LNCaP clone FGC (cell line): ENCODE data around the gene BHLHE41.

Source experiments
- DNase-seq: peaks from one replicate; pipeline ENCODE4 v3.0.0-alpha.2; 2011; ENCODE audit warnings: low read depth
- H3K4me3 ChIP-seq: 2 replicates; pipeline ENCODE4 v1.5.1; 2011; ENCODE audit warnings: mild to moderate bottlenecking, low read depth, low read length, control low read depth
- TF ChIP-seq, protein P1 (sequence below): IDR thresholded peaks from 2 replicates; pipeline ENCODE4 v1.5.1; 2012; ENCODE audit warnings: mild to moderate bottlenecking; ENCODE audit not compliant: control insufficient read depth, insufficient read depth; ENCODE audit errors: extremely low read depth

BHLHE41 gene

DNA sequence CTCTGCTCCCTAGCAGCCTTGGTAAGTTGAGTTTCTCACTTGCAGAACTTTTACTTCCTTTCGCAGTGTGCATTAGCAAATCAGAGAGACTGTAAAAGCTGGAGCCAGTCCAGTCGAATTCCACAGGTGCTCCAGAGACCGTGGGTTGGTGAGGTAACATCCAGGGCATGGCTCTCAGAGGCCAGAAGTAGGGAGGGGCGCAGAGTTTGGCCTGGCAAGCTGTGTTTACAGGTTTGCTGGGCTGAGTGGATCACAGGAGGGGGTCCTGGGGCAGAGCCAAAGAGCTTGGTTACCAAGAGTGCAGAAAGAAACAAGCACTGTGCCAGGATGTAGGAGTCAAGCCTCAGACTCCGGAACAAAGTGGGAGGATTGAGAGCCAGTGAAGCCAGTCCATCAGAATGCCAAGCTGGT is 10.2 kb upstream of the BHLHE41 start:
- no peak for DNase-seq
- TF ChIP-seq, protein P1, sequence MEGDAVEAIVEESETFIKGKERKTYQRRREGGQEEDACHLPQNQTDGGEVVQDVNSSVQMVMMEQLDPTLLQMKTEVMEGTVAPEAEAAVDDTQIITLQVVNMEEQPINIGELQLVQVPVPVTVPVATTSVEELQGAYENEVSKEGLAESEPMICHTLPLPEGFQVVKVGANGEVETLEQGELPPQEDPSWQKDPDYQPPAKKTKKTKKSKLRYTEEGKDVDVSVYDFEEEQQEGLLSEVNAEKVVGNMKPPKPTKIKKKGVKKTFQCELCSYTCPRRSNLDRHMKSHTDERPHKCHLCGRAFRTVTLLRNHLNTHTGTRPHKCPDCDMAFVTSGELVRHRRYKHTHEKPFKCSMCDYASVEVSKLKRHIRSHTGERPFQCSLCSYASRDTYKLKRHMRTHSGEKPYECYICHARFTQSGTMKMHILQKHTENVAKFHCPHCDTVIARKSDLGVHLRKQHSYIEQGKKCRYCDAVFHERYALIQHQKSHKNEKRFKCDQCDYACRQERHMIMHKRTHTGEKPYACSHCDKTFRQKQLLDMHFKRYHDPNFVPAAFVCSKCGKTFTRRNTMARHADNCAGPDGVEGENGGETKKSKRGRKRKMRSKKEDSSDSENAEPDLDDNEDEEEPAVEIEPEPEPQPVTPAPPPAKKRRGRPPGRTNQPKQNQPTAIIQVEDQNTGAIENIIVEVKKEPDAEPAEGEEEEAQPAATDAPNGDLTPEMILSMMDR, result no peak
- H3K4me3 ChIP-seq, result no peak overlapping the region

- TF ChIP-seq, protein P1, result no peak
- no peak for DNase-seq
- no peak overlapping the region for H3K4me3 ChIP-seq
These were observed 9.7 kb upstream of the BHLHE41 start for GRCh38 chr12:26134540-26134939.

DNA sequence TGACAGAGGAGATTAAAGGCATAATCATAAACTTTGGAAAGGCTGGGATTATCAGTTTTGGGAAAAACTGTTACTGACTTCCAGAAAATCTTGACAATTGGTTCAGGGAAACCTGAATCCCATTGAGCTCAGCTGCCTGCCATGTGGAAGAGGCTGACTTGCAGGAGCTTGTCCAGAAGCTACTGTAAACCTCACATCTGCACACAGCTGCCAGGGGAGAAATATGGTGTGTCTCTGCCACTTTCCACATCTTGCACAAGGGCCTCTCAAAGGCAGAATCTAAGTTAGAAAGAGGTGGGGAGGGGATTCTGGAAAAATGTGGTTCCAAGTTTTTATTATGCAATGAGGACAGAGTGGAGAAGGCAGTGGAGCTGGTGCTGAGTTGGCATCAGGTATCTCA is 8.7 kb upstream of the BHLHE41 start:
- DNase-seq, result no peak

GRCh38 chr12:26132866-26133265 is 8.0 kb upstream of the BHLHE41 start:
- TF ChIP-seq, protein P1, result no peak
- H3K4me3 ChIP-seq, result no peak overlapping the region
- DNase-seq, result no peak

More for the DNA sequence above, 8.7 kb upstream of the BHLHE41 start:
- TF ChIP-seq, protein P1, result no peak
- no peak overlapping the region for H3K4me3 ChIP-seq

DNA sequence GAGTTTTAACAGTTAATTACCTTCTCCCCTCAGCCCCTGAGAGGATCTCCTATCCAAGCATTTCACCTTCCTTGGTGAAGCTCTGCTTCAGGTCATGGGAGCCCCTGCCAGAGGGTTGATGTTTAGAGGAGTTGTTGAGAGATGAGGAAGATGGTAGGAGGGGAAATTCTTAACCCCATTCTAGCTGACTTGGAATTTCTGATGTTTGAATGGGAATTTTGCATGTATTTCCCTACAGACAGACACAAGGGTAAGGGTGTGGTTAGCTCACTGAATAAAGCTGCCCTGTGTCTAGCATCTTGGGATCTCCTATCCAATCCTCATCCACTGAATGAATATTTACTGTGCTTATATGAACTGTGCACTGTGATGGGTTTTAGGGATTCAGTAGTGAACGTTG is 7.1 kb upstream of the BHLHE41 start:
- DNase-seq, result no peak
- TF ChIP-seq, protein P1, result no peak
- no peak overlapping the region for H3K4me3 ChIP-seq

- H3K4me3 ChIP-seq, result no peak overlapping the region
- no peak for DNase-seq
- TF ChIP-seq, protein P1, result no peak
These were observed 5.9 kb upstream of the BHLHE41 start for GRCh38 chr12:26130728-26131127.

DNA sequence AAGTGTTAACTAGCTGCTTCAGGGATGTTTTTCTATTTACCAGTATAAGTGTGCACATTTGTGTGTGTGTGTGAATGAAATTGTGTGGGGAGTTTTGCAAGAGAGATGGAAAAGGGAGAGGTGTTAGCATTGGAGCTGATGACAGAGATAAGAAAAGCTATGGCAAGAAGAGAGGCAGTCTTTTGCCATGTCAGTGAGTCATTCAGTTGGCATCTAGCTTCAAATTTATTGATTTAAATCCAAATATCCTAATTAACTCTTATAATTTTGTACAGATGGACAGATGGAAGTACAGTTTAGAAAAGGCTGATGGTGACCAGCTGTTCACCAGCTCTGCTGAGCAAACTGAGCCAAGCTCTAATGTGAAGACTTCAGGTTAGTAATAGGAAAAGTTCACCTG is 3.3 kb upstream of the BHLHE41 start:
- H3K4me3 ChIP-seq, result no peak overlapping the region
- TF ChIP-seq, protein P1, result no peak
- DNase-seq, result no peak
